Mesothelial cell of epicardium (in vitro differentiated cells): ENCODE measurements around the gene NEU4. TPM values are rescaled to one million over a fixed set of nuclear protein-coding genes. Genes with fewer than 3 reads are reported as not detected.
A peak's percentile ranks its signal among the peaks of the same experiment; 100 is the strongest.

Source experiments
- DNase-seq, 2 experiments: peaks; one replicate each; pipeline ENCODE4 v3.0.0; 2021; ENCODE audit warnings: low spot score in 2 of 2; ENCODE audit not compliant: unreplicated experiment in 2 of 2
- H3K27ac Mint-ChIP-seq: 2 replicates; pipeline ENCODE4 v1.8.0; 2021; ENCODE audit warnings: mixed read lengths
- H3K27me3 Mint-ChIP-seq: 2 replicates; pipeline ENCODE4 v1.8.0; 2021; ENCODE audit warnings: low read depth, mixed read lengths
- H3K36me3 Mint-ChIP-seq: 2 replicates; pipeline ENCODE4 v1.8.0; 2021; ENCODE audit warnings: mixed read lengths
- H3K4me1 Mint-ChIP-seq: 2 replicates; pipeline ENCODE4 v1.8.0; 2021; ENCODE audit warnings: mixed read lengths
- H3K4me3 Mint-ChIP-seq: 2 replicates; pipeline ENCODE4 v1.8.0; 2021; ENCODE audit warnings: mild to moderate bottlenecking, moderate library complexity, mixed read lengths
- H3K9me3 Mint-ChIP-seq: 2 replicates; pipeline ENCODE4 v1.8.0; 2021; ENCODE audit warnings: mixed read lengths
- CTCF ChIP-seq: fragments of 200-600 bp; sonication (generic); IDR thresholded peaks from one replicate; pipeline ENCODE4 v1.5.0; 2021; ENCODE audit warnings: antibody characterized with exemption; ENCODE audit not compliant: unreplicated experiment
- total RNA-seq: library from RNA; stranded (reverse); gene quantifications from 3 replicates; pipeline ENCODE4 v1.2.1, GENCODE V29; 2021

NEU4 gene
- total RNA-seq, 1 donor from 2014 or later: 0.87 TPM

GRCh38 chr2:241811952-241812729 lies 3.1 kb downstream of the NEU4 start:
- no peak overlapping the region for H3K4me3 Mint-ChIP-seq
- peaks cover 7% of the 10 kb centered on the region for H3K4me1 Mint-ChIP-seq
- no peak overlapping the region for H3K27ac Mint-ChIP-seq
- no peak for TF ChIP-seq CTCF
- H3K27me3 Mint-ChIP-seq: peaks cover 3% of the 10 kb centered on the region
- no peak for DNase-seq
- H3K9me3 Mint-ChIP-seq: no peaks in the 10 kb centered on the region
- H3K36me3 Mint-ChIP-seq: no peaks in the 10 kb centered on the region

GRCh38 chr2:241812730-241813643 lies 4.0 kb downstream of the NEU4 start:
- Mint-ChIP-seq H3K4me1 (peaks cover 6% of the 10 kb centered on the region), H3K4me3 (no peak overlapping the region), H3K36me3 (no peaks in the 10 kb centered on the region), H3K27ac (no peak overlapping the region), H3K27me3 (peaks cover 5% of the 10 kb centered on the region), H3K9me3 (no peaks in the 10 kb centered on the region)
- DNase-seq: peak in 1 of 2 experiments; percentile 38
- TF ChIP-seq CTCF: no peak

GRCh38 chr2:241813644-241814392 lies 4.8 kb downstream of the NEU4 start:
- no peaks in the 10 kb centered on the region for H3K9me3 Mint-ChIP-seq
- peak in 1 of 2 experiments; percentile 35 for DNase-seq
- H3K36me3 Mint-ChIP-seq: no peaks in the 10 kb centered on the region
- no peaks in the 10 kb centered on the region for H3K4me1 Mint-ChIP-seq
- TF ChIP-seq CTCF: no peak
- no peak overlapping the region for H3K27ac Mint-ChIP-seq
- no peak overlapping the region for H3K4me3 Mint-ChIP-seq
- peaks cover 5% of the 10 kb centered on the region for H3K27me3 Mint-ChIP-seq

GRCh38 chr2:241814393-241814642 lies 5.3 kb downstream of the NEU4 start:
- no peaks in the 10 kb centered on the region for H3K9me3 Mint-ChIP-seq
- TF ChIP-seq CTCF: no peak
- no peaks in the 10 kb centered on the region for H3K4me1 Mint-ChIP-seq
- peaks cover 5% of the 10 kb centered on the region for H3K27me3 Mint-ChIP-seq
- no peak overlapping the region for H3K4me3 Mint-ChIP-seq
- no peak overlapping the region for H3K27ac Mint-ChIP-seq
- DNase-seq: no peak
- no peaks in the 10 kb centered on the region for H3K36me3 Mint-ChIP-seq

GRCh38 chr2:241814643-241815476 lies 5.9 kb downstream of the NEU4 start:
- no peaks in the 10 kb centered on the region for H3K36me3 Mint-ChIP-seq
- peak in 1 of 2 experiments; percentile 35 for DNase-seq
- peaks cover 5% of the 10 kb centered on the region for H3K27me3 Mint-ChIP-seq
- no peak overlapping the region for H3K27ac Mint-ChIP-seq
- H3K4me3 Mint-ChIP-seq: no peak overlapping the region
- TF ChIP-seq CTCF: no peak
- no peaks in the 10 kb centered on the region for H3K9me3 Mint-ChIP-seq
- H3K4me1 Mint-ChIP-seq: no peaks in the 10 kb centered on the region
